Epithelial cell of prostate (primary cell): ENCODE results near the gene ST6GAL1.

Source experiments
- DNase-seq: peaks from one replicate; pipeline ENCODE4 v3.0.0-alpha.2; 2011; ENCODE audit warnings: low read depth, low spot score
- H3K27ac ChIP-seq: fragments of 450-650 bp; 2 replicates; pipeline ENCODE4 v1.5.1; 2017; ENCODE audit warnings: mild to moderate bottlenecking

Gene ST6GAL1

GRCh38 chr3:187064210-187065115 lies 134.1 kb downstream of the ST6GAL1 start:
- DNase-seq, result peak; percentile 48
- H3K27ac ChIP-seq, result peak overlapping the region; percentile 94

GRCh38 chr3:187066228-187066995 lies 136.1 kb downstream of the ST6GAL1 start:
- no peak overlapping the region for H3K27ac ChIP-seq
- DNase-seq, result peak; percentile 36

GRCh38 chr3:187068787-187069186 lies 138.5 kb downstream of the ST6GAL1 start:
- DNase-seq, result no peak
- no peak overlapping the region for H3K27ac ChIP-seq

- DNase-seq, result no peak
- no peak overlapping the region for H3K27ac ChIP-seq
These were observed 139.7 kb downstream of the ST6GAL1 start for GRCh38 chr3:187069857-187070516.

- H3K27ac ChIP-seq, result no peak overlapping the region
- no peak for DNase-seq
These were observed 141.8 kb downstream of the ST6GAL1 start for GRCh38 chr3:187072102-187072501.

- H3K27ac ChIP-seq, result no peak overlapping the region
- no peak for DNase-seq
These were observed 142.2 kb downstream of the ST6GAL1 start for GRCh38 chr3:187072511-187072910.

- no peak for DNase-seq
- H3K27ac ChIP-seq, result no peak overlapping the region
These were observed 143.3 kb downstream of the ST6GAL1 start for GRCh38 chr3:187073581-187074098.

GRCh38 chr3:187074846-187075245 lies 144.5 kb downstream of the ST6GAL1 start:
- no peak overlapping the region for H3K27ac ChIP-seq
- DNase-seq, result no peak

- no peak overlapping the region for H3K27ac ChIP-seq
- DNase-seq, result no peak
These were observed 146.0 kb downstream of the ST6GAL1 start for GRCh38 chr3:187076297-187076696.

GRCh38 chr3:187077085-187077484 lies 146.8 kb downstream of the ST6GAL1 start:
- H3K27ac ChIP-seq, result no peak overlapping the region
- DNase-seq, result no peak

GRCh38 chr3:187077537-187077936 lies 147.2 kb downstream of the ST6GAL1 start:
- H3K27ac ChIP-seq, result no peak overlapping the region

GRCh38 chr3:187079090-187080022 lies 149.0 kb downstream of the ST6GAL1 start:
- H3K27ac ChIP-seq, result no peak overlapping the region
- no peak for DNase-seq

More at GRCh38 chr3:187077537-187077936, 147.2 kb downstream of the ST6GAL1 start:
- DNase-seq, result no peak

GRCh38 chr3:187080799-187081450 lies 150.6 kb downstream of the ST6GAL1 start:
- no peak for DNase-seq
- no peak overlapping the region for H3K27ac ChIP-seq

GRCh38 chr3:187082758-187083375 lies 152.5 kb downstream of the ST6GAL1 start:
- no peak overlapping the region for H3K27ac ChIP-seq
- DNase-seq, result no peak

GRCh38 chr3:187084126-187084525 lies 153.8 kb downstream of the ST6GAL1 start:
- no peak overlapping the region for H3K27ac ChIP-seq
- DNase-seq, result no peak

- H3K27ac ChIP-seq, result no peak overlapping the region
- DNase-seq, result no peak
These were observed 154.3 kb downstream of the ST6GAL1 start for GRCh38 chr3:187084580-187084979.

GRCh38 chr3:187085021-187085666 lies 154.8 kb downstream of the ST6GAL1 start:
- DNase-seq, result no peak
- H3K27ac ChIP-seq, result no peak overlapping the region

- H3K27ac ChIP-seq, result no peak overlapping the region
- DNase-seq, result no peak
These were observed 155.6 kb downstream of the ST6GAL1 start for GRCh38 chr3:187085933-187086332.
